K562 (cell line): ENCODE measurements around the gene CACTIN. TPM values are rescaled to one million over a fixed set of nuclear protein-coding genes. Genes with fewer than 3 reads are reported as not detected.
A peak's percentile ranks its signal among the peaks of the same experiment; 100 is the strongest.

Source experiments
- ADNP ChIP-seq: fragments of 200-800 bp; sonication (Bioruptor generic); IDR thresholded peaks from 2 replicates; pipeline ENCODE4 v1.6.1; 2016; ENCODE audit warnings: missing genetic modification characterization, missing compliant biosample characterization
- ELF1 ChIP-seq: fragments of 200-800 bp; sonication (Bioruptor generic); IDR thresholded peaks from 2 replicates; pipeline ENCODE4 v1.6.1; 2016; ENCODE audit warnings: missing genetic modification characterization, missing compliant biosample characterization
- ETV5 ChIP-seq: sonication (generic); formaldehyde crosslinking; IDR thresholded peaks from 2 replicates; pipeline ENCODE4 v1.4.0; 2020; ENCODE audit warnings: low read depth, mild to moderate bottlenecking, missing genetic modification reagents
- FUS ChIP-seq: fragments of 200-400 bp; formaldehyde crosslinking; optimal IDR thresholded peaks from 2 replicates; pipeline ENCODE3; 2017; ENCODE audit warnings: low read depth, low read length
- HNRNPUL1 ChIP-seq: fragments of 200-400 bp; formaldehyde crosslinking; IDR thresholded peaks from 2 replicates; pipeline ENCODE4 v1.6.1; 2017; ENCODE audit warnings: low read length
- KDM1A ChIP-seq, 2 experiments: fragments of 450-650 bp; IDR thresholded peaks; 2 replicates each; pipeline ENCODE4 v1.6.1; 2016; ENCODE audit warnings: mild to moderate bottlenecking in 2 of 2
- MCM2 ChIP-seq: fragments of 450-650 bp; IDR thresholded peaks from 2 replicates; pipeline ENCODE4 v1.6.1; 2017; ENCODE audit warnings: low read depth, mild to moderate bottlenecking
- MXI1 ChIP-seq: IDR thresholded peaks from 2 replicates; pipeline ENCODE4 v1.6.1; 2011; ENCODE audit warnings: low read depth, mild to moderate bottlenecking, improper control_type of control experiment, low read length
- NFXL1 ChIP-seq: fragments of 450-650 bp; formaldehyde crosslinking; IDR thresholded peaks from 2 replicates; pipeline ENCODE4 v1.4.0; 2021; ENCODE audit warnings: mild to moderate bottlenecking
- PCBP2 ChIP-seq: fragments of 200-400 bp; formaldehyde crosslinking; IDR thresholded peaks from 2 replicates; pipeline ENCODE4 v1.6.1; 2018; ENCODE audit warnings: low read length, low read depth, mild to moderate bottlenecking, moderate library complexity; ENCODE audit not compliant: poor library complexity, severe bottlenecking
- POLR2AphosphoS2 ChIP-seq: IDR thresholded peaks from 2 replicates; pipeline ENCODE4 v1.6.1; 2012; ENCODE audit warnings: low read length, improper control_type of control experiment
- SAFB2 ChIP-seq: fragments of 200-400 bp; formaldehyde crosslinking; IDR thresholded peaks from 2 replicates; pipeline ENCODE4 v1.6.1; 2018; ENCODE audit warnings: borderline replicate concordance, low read length, low read depth, moderate library complexity; ENCODE audit not compliant: severe bottlenecking
- SMAD4 ChIP-seq: fragments of 250-450 bp; sonication (Bioruptor Pico); conservative IDR thresholded peaks from 2 replicates; pipeline ENCODE4 v1.8.0; 2021; ENCODE audit warnings: inconsistent platforms, mild to moderate bottlenecking, moderate library complexity
- SRSF7 ChIP-seq: fragments of 200-400 bp; formaldehyde crosslinking; optimal IDR thresholded peaks from 2 replicates; pipeline ENCODE3; 2017; ENCODE audit warnings: mild to moderate bottlenecking, low read depth, low read length
- ZBTB7A ChIP-seq: IDR thresholded peaks from 2 replicates; pipeline ENCODE4 v1.6.1; 2011; ENCODE audit warnings: low read depth, mild to moderate bottlenecking, low read length, moderate library complexity, borderline replicate concordance; ENCODE audit not compliant: control insufficient read depth
- ZC3H11A ChIP-seq: IDR thresholded peaks from 2 replicates; pipeline ENCODE4 v1.6.1; 2012; ENCODE audit warnings: low read depth, low read length, improper control_type of control experiment
- polyA plus RNA-seq, 8 experiments: library from polyadenylated mRNA; depleted of rRNA in 4 of 8; stranded (reverse) in 5 of 8; unstranded in 3 of 8; fragments of >200 nt; fragmentation: Nextera tagmentation in 2 of 8; fragmentation: Illumina TruSeq in 1 of 8; extraction: Ambion mirVana in 2 of 8; extraction: Trizol in 1 of 8; gene quantifications; 2 replicates each; pipeline versions ENCODE4 v1.2.1 to v1.2.3, GENCODE V29; 2011 to 2014; ENCODE audit warnings: inconsistent platforms in 1 of 8, missing spikeins in 1 of 8
- total RNA-seq, 7 experiments: library from RNA; depleted of rRNA in 6 of 7; stranded (reverse); fragments of >200 nt in 6 of 7; fragmentation: Illumina TruSeq in 2 of 7; extraction: Trizol in 2 of 7; gene quantifications; 2 replicates each; pipeline versions ENCODE4 v1.2.1 to v1.2.3, GENCODE V29; 2011 to 2021; ENCODE audit warnings: low replicate concordance in 1 of 7
- TF ChIP-seq, protein P1 (sequence below): fragments of 250-450 bp; sonication (Bioruptor Pico); IDR thresholded peaks from 2 replicates; pipeline ENCODE4 v1.8.0; 2022; ENCODE audit warnings: inconsistent platforms, mild to moderate bottlenecking, moderate library complexity, borderline replicate concordance
- TF ChIP-seq, protein P2 (sequence below): fragments of 450-650 bp; formaldehyde crosslinking; IDR thresholded peaks from 2 replicates; pipeline ENCODE4 v1.4.0; 2020; ENCODE audit warnings: mild to moderate bottlenecking, moderate library complexity
- TF ChIP-seq, protein P3 (sequence below): fragments of 200-800 bp; sonication (Bioruptor generic); IDR thresholded peaks from 2 replicates; pipeline ENCODE4 v1.6.1; 2017; ENCODE audit warnings: missing genetic modification characterization, missing compliant biosample characterization
- TF ChIP-seq, protein P4 (sequence below): fragments of 450-650 bp; IDR thresholded peaks from 2 replicates; pipeline ENCODE4 v1.6.1; 2014; ENCODE audit warnings: low read depth, mild to moderate bottlenecking, moderate library complexity, borderline replicate concordance

CACTIN gene
- total and polyA plus RNA-seq, 9 of the 15 experiments (the other 6 are each of a cell fraction or from before 2014, with no cell fraction given) = 0.15 to 49.2 (median 15.0) TPM

DNA sequence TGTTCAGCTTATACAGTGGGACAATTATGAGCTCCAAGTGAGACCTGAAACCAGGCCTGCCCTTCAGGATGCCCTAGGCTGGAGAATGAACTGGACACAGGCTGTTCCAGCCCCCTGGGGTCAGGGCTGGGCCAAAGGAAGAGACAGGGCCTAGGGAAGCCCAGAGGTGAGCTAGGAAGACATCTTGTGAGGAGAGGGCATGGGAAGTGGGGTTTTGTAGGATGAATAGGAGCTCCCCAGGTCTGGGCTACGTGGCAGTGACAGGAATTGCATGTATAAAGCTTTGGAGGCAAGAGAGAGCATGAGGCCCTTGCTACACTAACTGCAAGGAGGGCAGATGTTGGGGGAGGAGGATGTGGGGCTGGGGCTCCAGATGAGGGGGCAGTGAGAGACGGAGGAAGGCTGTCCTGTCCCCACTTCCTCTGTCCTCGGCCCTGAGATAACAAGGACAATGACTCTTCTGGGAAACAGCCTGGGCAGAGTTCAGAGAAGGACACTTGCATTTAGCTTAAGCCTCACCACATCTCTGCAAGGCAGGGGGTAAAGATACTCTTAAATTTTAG is 18.4 kb downstream of the CACTIN start (continued):
- TF ChIP-seq, protein P1, sequence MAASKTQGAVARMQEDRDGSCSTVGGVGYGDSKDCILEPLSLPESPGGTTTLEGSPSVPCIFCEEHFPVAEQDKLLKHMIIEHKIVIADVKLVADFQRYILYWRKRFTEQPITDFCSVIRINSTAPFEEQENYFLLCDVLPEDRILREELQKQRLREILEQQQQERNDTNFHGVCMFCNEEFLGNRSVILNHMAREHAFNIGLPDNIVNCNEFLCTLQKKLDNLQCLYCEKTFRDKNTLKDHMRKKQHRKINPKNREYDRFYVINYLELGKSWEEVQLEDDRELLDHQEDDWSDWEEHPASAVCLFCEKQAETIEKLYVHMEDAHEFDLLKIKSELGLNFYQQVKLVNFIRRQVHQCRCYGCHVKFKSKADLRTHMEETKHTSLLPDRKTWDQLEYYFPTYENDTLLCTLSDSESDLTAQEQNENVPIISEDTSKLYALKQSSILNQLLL (CRISPR knock-in tag) = no peak
- TF ChIP-seq, protein P2, sequence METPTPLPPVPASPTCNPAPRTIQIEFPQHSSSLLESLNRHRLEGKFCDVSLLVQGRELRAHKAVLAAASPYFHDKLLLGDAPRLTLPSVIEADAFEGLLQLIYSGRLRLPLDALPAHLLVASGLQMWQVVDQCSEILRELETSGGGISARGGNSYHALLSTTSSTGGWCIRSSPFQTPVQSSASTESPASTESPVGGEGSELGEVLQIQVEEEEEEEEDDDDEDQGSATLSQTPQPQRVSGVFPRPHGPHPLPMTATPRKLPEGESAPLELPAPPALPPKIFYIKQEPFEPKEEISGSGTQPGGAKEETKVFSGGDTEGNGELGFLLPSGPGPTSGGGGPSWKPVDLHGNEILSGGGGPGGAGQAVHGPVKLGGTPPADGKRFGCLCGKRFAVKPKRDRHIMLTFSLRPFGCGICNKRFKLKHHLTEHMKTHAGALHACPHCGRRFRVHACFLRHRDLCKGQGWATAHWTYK (CRISPR knock-in tag) = 0 out of 2 replicates have a peak, but pooled peaks have one; percentile 55
- TF ChIP-seq HNRNPUL1 (no peak), ADNP (tag) (no peak), KDM1A (IDR thresholded peaks at IDR 0.05) (no peak), FUS (no peak), NFXL1 (CRISPR knock-in tag) (no peak), ZBTB7A (0 out of 2 replicates have a peak, but pooled peaks have one; percentile 44), ZC3H11A (no peak), PCBP2 (no peak), SAFB2 (no peak), SMAD4 (CRISPR knock-in tag) (peak; percentile 63), POLR2AphosphoS2 (no peak), SRSF7 (no peak), ETV5 (CRISPR knock-in tag) (peak; percentile 54; the same call in 1 of the 2 replicates), MCM2 (no peak), ELF1 (tag) (no peak), MXI1 (no peak)
- TF ChIP-seq, protein P3, sequence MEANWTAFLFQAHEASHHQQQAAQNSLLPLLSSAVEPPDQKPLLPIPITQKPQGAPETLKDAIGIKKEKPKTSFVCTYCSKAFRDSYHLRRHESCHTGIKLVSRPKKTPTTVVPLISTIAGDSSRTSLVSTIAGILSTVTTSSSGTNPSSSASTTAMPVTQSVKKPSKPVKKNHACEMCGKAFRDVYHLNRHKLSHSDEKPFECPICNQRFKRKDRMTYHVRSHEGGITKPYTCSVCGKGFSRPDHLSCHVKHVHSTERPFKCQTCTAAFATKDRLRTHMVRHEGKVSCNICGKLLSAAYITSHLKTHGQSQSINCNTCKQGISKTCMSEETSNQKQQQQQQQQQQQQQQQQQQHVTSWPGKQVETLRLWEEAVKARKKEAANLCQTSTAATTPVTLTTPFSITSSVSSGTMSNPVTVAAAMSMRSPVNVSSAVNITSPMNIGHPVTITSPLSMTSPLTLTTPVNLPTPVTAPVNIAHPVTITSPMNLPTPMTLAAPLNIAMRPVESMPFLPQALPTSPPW = no peak
- TF ChIP-seq, protein P4, sequence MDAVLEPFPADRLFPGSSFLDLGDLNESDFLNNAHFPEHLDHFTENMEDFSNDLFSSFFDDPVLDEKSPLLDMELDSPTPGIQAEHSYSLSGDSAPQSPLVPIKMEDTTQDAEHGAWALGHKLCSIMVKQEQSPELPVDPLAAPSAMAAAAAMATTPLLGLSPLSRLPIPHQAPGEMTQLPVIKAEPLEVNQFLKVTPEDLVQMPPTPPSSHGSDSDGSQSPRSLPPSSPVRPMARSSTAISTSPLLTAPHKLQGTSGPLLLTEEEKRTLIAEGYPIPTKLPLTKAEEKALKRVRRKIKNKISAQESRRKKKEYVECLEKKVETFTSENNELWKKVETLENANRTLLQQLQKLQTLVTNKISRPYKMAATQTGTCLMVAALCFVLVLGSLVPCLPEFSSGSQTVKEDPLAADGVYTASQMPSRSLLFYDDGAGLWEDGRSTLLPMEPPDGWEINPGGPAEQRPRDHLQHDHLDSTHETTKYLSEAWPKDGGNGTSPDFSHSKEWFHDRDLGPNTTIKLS = peak; percentile 92
